SJCRH30 (cell line): ENCODE results near the gene LGALS3BP. TPM values are rescaled to one million over a fixed set of nuclear protein-coding genes. Genes with fewer than 3 reads are reported as not detected.

Source experiments
- DNase-seq, 2 experiments: peaks; one replicate each; pipeline ENCODE4 v3.0.0-alpha.2; 2015 to 2020
- H3K27ac ChIP-seq: fragments of 250-450 bp; sonication (Bioruptor Pico); 2 replicates; pipeline ENCODE4 v1.5.1; 2020; ENCODE audit warnings: mild to moderate bottlenecking, moderate library complexity
- H3K27me3 ChIP-seq: fragments of 250-450 bp; sonication (Bioruptor Pico); 2 replicates; pipeline ENCODE4 v1.5.1; 2020; ENCODE audit warnings: mild to moderate bottlenecking, moderate library complexity
- H3K36me3 ChIP-seq: fragments of 250-450 bp; sonication (Bioruptor Pico); 2 replicates; pipeline ENCODE4 v1.5.1; 2020; ENCODE audit warnings: mild to moderate bottlenecking, moderate library complexity
- H3K4me1 ChIP-seq: fragments of 250-450 bp; sonication (Bioruptor Pico); 2 replicates; pipeline ENCODE4 v1.5.1; 2020; ENCODE audit warnings: mild to moderate bottlenecking, moderate library complexity
- H3K4me3 ChIP-seq: fragments of 250-450 bp; sonication (Bioruptor Pico); 2 replicates; pipeline ENCODE4 v1.5.1; 2020; ENCODE audit warnings: mild to moderate bottlenecking, moderate library complexity
- H3K9me3 ChIP-seq: fragments of 250-450 bp; sonication (Bioruptor Pico); replicated peaks from 2 replicates; pipeline ENCODE4 v1.5.1; 2020; ENCODE audit warnings: mild to moderate bottlenecking, moderate library complexity
- total RNA-seq: library from RNA; depleted of rRNA; stranded (reverse); fragments of >200 nt; shearing (Covaris generic); gene quantifications from 2 replicates; pipeline ENCODE4 v1.2.3, GENCODE V29; 2014

The LGALS3BP gene
- total RNA-seq, 1 experiment from 2014 or later = 140 TPM

GRCh38 chr17:78986048-78986648 is 6.4 kb upstream of the LGALS3BP start:
- peak; percentile 63 to 79 for DNase-seq
- Histone ChIP-seq H3K27ac (peak overlapping the region; percentile 88), H3K4me1 (peaks cover 26% of the 10 kb centered on the region), H3K27me3 (no peaks in the 10 kb centered on the region), H3K9me3 (no peaks in the 10 kb centered on the region), H3K4me3 (peak overlapping the region; percentile 48), H3K36me3 (peaks cover 13% of the 10 kb centered on the region)

DNA sequence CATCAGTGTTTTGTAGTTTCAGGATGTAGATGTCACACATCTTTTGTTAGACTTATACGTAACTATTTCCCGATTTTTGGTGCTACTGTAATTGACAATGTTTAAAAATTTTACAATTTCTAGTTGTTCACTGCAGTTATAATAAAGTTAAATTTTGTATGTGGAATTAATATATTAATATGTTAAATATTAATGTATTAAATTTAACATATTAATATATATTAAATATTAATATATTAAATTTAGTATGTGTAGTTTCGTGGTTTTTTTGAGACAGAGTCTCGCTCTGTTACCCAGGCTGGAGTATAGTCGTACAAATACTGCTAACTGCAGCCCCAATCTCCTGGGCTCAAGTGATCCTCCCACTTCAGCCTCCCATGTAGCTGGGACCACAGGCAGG is 5.7 kb upstream of the LGALS3BP start:
- H3K9me3 ChIP-seq = no peaks in the 10 kb centered on the region
- no peak for DNase-seq
- no peak overlapping the region for H3K4me3 ChIP-seq
- peaks cover 34% of the 10 kb centered on the region for H3K4me1 ChIP-seq
- H3K36me3 ChIP-seq = peaks cover 6% of the 10 kb centered on the region
- H3K27me3 ChIP-seq = no peaks in the 10 kb centered on the region
- peak overlapping the region; percentile 88 for H3K27ac ChIP-seq

- DNase-seq = peak; percentile 71 to 86
- Histone ChIP-seq H3K4me1 (peaks cover 38% of the 10 kb centered on the region), H3K27ac (peak overlapping the region; percentile 46), H3K36me3 (no peaks in the 10 kb centered on the region), H3K27me3 (no peaks in the 10 kb centered on the region), H3K4me3 (0 out of 2 replicates have a peak overlapping the region, but pooled peaks have one; percentile 1), H3K9me3 (no peaks in the 10 kb centered on the region)
Observed at GRCh38 chr17:78981010-78981888, 1.5 kb upstream of the LGALS3BP start.

DNA sequence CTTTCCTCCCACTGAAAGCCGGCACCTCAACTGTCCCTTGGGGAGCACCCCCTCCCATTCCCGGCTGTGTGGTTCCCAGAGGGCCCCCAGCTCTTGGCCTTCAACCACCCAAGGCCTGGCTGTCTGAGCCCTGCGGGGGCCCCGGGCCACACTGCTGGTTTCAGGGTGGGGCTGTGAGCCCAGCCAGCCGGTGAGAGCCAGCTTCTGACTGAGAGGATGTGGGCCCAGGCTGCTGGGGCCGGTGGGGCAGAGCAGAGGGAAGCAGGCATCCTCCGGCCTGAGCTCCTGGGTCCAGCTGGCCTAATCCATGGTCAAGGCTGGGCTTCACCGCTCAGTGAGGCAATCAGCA is 875 bp upstream of the LGALS3BP start:
- Histone ChIP-seq H3K9me3 (no peaks in the 10 kb centered on the region), H3K36me3 (no peaks in the 10 kb centered on the region), H3K4me3 (no peak overlapping the region), H3K4me1 (peaks cover 31% of the 10 kb centered on the region), H3K27ac (peak overlapping the region; percentile 46), H3K27me3 (no peaks in the 10 kb centered on the region)
- no peak for DNase-seq

DNA sequence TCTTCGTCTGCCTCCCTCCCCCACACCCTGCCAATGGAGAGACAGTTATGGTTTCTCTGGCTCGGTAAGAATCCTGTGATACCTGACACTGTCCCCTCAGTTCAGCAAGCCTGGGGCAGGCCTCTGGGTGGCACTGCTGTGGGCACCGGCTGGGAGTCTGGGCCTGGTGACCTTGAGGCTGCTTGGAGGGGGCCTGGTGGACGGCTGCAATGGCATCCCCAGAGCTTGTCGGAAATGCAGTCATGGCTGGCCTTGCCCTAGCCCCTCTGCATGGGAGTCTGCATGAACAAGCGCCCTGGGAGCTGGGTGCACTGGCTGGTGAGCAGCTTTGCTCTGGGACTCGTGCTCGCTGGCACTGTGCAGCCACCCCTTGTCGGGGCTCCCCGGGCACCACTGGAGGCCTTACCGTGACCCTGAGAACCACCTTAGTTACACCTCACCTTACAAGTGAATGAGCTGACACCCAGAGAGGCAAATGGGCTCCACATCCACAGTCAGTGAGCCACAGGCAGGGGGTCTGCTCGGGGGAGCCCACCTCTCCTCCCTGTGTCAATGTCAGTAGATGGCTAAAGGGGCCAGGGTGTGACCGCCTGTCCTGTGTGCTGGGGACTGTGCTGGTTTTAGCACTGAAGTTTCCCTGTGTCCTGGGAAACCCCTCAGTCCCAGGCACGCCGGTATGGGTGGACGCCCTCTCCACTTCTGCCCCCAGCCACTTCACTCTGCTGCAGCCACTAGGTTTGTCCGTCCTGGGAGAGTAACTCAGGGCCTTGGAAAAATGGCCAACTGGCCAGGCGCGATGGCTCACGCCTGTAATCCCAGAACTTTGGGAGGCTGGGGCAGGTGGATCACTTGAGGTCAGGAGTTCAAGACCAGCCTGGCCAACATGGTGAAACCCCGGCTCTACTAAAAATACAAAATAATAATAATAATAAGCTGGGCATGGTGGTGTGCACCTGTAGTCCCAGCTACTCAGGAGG is 1.4 kb downstream of the LGALS3BP start:
- Histone ChIP-seq H3K9me3 (no peaks in the 10 kb centered on the region), H3K36me3 (no peaks in the 10 kb centered on the region), H3K27me3 (no peaks in the 10 kb centered on the region), H3K4me1 (peaks cover 45% of the 10 kb centered on the region), H3K27ac (no peak overlapping the region), H3K4me3 (no peak overlapping the region)
- DNase-seq = no peak

DNA sequence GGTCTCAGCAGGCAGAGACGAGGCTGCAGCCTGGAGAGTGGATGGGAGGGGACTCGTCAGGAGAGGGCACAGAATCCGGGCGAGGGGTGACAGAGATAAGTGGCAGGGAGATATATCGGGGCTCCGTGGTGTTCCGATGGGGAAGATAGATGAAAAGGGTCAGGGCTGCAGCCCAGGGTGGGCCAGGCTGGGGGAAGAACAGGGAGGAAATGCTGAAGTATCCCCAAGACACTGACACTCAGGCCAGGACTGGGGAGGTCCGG is 2.1 kb downstream of the LGALS3BP start:
- Histone ChIP-seq H3K27ac (no peak overlapping the region), H3K9me3 (no peaks in the 10 kb centered on the region), H3K36me3 (no peaks in the 10 kb centered on the region), H3K4me1 (peaks cover 48% of the 10 kb centered on the region), H3K27me3 (no peaks in the 10 kb centered on the region), H3K4me3 (no peak overlapping the region)
- no peak for DNase-seq

DNA sequence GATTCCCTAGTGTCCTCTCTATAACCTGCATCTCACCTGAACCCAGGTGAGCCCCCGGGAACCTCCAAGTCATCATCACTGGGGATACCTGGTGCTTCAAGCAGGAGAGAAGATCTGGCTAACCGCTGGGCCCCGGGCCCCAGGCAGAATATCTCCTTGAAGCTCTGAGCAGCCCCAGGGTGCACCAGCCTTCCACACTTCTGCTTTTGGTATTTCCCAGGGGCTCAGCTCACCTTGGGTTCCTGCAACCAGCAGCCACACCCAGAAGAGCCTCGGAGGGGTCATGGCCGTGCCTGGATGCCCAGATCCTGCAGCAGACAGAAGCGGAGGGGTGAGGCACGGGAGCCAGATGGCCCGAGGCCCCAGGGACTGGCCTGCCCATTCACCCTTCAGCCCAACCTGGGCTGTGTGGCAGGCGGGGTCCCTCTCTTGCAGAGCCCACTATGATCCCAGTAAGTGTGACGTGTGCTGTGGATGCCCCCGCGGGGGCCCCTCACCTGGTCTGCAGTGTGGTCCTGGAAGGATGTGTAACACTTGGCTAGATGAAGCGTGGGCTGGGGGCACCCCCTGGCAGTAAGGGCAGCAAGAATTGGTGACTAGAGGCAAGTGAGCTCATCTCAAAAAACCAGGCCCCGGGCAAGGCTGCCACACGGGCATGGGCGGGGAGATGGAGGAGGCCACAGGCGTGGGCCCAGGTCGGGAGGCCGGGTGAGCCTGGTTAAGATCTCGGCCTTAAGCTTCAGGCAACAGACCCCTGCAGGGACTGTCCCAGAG is 2.6 kb downstream of the LGALS3BP start:
- Histone ChIP-seq H3K36me3 (no peaks in the 10 kb centered on the region), H3K9me3 (no peaks in the 10 kb centered on the region), H3K27me3 (no peaks in the 10 kb centered on the region), H3K4me1 (peaks cover 48% of the 10 kb centered on the region), H3K4me3 (no peak overlapping the region), H3K27ac (no peak overlapping the region)
- DNase-seq = no peak

DNA sequence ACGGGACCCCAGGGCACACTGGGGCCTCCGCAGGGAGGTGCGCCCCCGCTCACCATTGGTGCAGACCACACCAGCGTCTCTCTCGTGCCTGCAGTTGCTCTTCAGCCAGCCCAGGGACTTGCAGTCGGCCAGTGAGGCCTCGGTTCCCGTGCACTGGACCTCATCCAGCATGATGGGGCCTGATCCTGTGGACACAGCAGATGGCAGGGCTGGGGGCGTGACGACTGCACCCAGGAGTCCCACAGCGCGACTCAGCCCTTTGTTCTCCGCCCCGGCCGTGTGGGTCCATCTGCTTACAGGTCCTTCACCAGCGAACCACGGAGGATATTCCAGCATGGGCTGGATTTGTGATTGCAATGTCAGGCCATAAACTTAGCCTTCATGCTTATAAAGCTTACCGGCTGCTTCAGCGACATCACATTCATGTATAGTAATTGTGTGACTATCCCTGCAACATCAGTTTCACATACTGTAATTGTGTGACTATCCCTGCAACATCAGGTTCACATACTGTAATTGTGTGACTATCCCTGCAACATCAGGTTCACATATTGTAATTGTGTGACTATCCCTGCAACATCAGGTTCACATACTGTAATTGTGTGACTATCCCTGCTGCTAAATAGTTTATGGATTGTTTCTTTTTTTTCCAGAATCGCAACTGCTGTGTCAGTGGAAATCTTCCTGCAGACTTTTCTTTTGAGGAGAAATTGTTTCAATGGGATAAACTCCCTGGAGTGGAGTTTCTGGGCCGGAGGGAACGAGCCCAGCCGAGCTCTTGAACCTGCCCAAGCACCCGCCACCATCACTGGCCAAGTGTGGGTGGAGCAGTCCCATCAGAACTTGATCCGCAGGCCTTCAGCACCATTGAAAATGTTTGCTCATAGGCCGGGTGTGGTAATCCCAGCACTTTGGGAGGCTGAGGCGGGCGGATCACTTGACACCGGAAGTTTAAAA is 4.8 kb downstream of the LGALS3BP start:
- Histone ChIP-seq H3K9me3 (no peaks in the 10 kb centered on the region), H3K36me3 (no peaks in the 10 kb centered on the region), H3K27ac (peak overlapping the region; percentile 11; the same call in 1 of the 2 replicates), H3K27me3 (no peaks in the 10 kb centered on the region), H3K4me1 (peaks cover 27% of the 10 kb centered on the region), H3K4me3 (peak overlapping the region; percentile 16)
- peak; percentile 78 to 80 for DNase-seq

- H3K27ac ChIP-seq = no peak overlapping the region
- peaks cover 21% of the 10 kb centered on the region for H3K4me1 ChIP-seq
Observed at GRCh38 chr17:78973792-78974520, 5.8 kb downstream of the LGALS3BP start.

GRCh38 chr17:78973196-78973595 is 6.5 kb downstream of the LGALS3BP start:
- Histone ChIP-seq H3K36me3 (no peaks in the 10 kb centered on the region), H3K27me3 (no peaks in the 10 kb centered on the region), H3K27ac (no peak overlapping the region), H3K9me3 (no peaks in the 10 kb centered on the region), H3K4me1 (peaks cover 21% of the 10 kb centered on the region), H3K4me3 (no peak overlapping the region)
- peak; percentile 56 to 69 for DNase-seq

More at GRCh38 chr17:78973792-78974520, 5.8 kb downstream of the LGALS3BP start:
- H3K4me3 ChIP-seq = no peak overlapping the region
- no peaks in the 10 kb centered on the region for H3K27me3 ChIP-seq
- no peak for DNase-seq
- H3K9me3 ChIP-seq = no peaks in the 10 kb centered on the region
- no peaks in the 10 kb centered on the region for H3K36me3 ChIP-seq

GRCh38 chr17:78972507-78973105 is 7.1 kb downstream of the LGALS3BP start:
- Histone ChIP-seq H3K27ac (no peak overlapping the region), H3K9me3 (no peaks in the 10 kb centered on the region), H3K36me3 (no peaks in the 10 kb centered on the region), H3K27me3 (no peaks in the 10 kb centered on the region), H3K4me1 (peaks cover 21% of the 10 kb centered on the region), H3K4me3 (no peak overlapping the region)
- DNase-seq = no peak

GRCh38 chr17:78971756-78972506 is 7.8 kb downstream of the LGALS3BP start:
- DNase-seq = no peak
- H3K27ac ChIP-seq = no peak overlapping the region
- no peaks in the 10 kb centered on the region for H3K27me3 ChIP-seq
- H3K9me3 ChIP-seq = no peaks in the 10 kb centered on the region
- no peaks in the 10 kb centered on the region for H3K36me3 ChIP-seq
- peaks cover 28% of the 10 kb centered on the region for H3K4me1 ChIP-seq
- H3K4me3 ChIP-seq = no peak overlapping the region
